ENCODE measurements around the gene ZNF669.
"Not testable (repeated sequence)": the region's sequence is repeated elsewhere in the genome, so short reads cannot be mapped to it uniquely, and the experiment has no call there.

ZNF669 gene

DNA sequence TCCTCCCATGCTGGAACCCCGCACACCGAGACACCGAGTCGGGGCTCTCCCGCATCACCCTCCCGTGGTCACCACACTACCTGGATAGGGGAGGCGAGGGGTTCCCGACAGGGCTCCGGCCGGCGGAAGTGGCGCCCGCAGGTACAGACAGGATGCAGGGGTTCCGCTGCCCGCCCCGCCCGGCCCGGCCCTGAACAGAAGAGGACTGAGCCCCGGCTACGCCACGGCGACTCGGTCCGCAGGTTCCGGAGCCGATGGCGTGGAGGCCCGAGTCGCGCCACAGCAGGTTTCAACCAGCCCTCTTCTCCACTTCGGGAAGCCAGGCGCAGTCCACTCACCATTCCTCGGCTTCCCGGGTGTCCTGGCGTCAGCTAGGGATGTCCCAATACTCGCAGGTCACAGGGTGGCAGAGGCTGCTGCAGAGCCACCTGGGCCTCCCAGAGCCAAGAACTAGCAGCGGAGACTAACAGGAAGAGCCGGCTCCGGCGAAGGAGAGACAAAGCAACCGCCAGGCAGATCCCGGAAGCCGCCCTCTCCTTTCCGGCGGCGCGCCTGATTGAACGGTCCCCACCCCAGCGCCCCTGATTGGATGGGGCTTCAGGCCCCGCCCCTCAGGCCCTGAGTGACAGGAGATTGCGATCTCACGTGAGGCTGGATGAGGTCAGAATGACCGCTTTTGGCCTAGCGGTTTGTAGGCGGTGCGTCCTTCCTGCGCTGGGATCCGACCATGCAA, at the start of gene ZNF669:
ZNF669 (minus strand) TSS at position 498 of the 733 bp plus-strand sequence; CDS start at position 341, 157 bp downstream.
- H3K4me3 Mint-ChIP-seq, result peak within 1 kb of the TSS; percentile 87
- ATAC-seq, result peak; percentile 100
- H3K36me3 Mint-ChIP-seq (ENCODE audit: low read depth), result peaks cover 44% of the 10 kb centered on the region

DNA sequence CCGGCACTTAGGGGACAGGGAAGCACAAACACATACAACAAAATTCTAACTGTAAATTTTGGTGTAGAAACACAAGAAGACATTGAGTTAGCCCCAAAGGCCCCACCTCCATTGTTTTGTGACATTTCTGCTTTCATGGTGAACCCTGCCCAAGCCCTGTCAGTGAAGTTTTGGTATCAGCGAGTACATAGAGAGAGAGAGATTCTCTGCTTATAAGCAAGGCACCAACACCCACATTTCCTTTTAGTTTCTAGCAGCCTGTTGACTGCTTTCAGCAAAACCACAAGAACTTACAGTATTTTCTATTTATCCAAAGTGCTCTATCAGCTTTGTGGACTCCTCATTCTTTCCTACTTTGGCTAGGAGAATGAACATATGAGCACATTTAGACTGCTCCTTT, 43.6 kb upstream of the ZNF669 start:
- H3K27me3 Mint-ChIP-seq, result no peaks in the 10 kb centered on the region
- H3K4me1 Mint-ChIP-seq, result peaks cover 6% of the 10 kb centered on the region
- DNase-seq (no peak), ATAC-seq (no peak)
- no peak overlapping the region for H3K4me3 Mint-ChIP-seq
- H3K27ac Mint-ChIP-seq, result no peak overlapping the region
- peaks cover 78% of the 10 kb centered on the region for H3K36me3 Mint-ChIP-seq (ENCODE audit: low read depth)
- H3K9me3 Mint-ChIP-seq, result peaks cover 65% of the 10 kb centered on the region

More for the DNA sequence above, at the start of gene ZNF669:
- Mint-ChIP-seq H3K4me1 (peaks cover 15% of the 10 kb centered on the region), H3K27ac (peak within 1 kb of the TSS; percentile 79), H3K9me3 (peaks cover 33% of the 10 kb centered on the region), H3K27me3 (peaks cover 22% of the 10 kb centered on the region)
- peak; percentile 92 for DNase-seq

- not testable (repeated sequence) for DNase-seq, ATAC-seq, H3K4me1 Mint-ChIP-seq, H3K27me3 Mint-ChIP-seq, H3K4me3 Mint-ChIP-seq, H3K27ac Mint-ChIP-seq
- peaks cover 65% of the 10 kb centered on the region for H3K9me3 Mint-ChIP-seq
- peaks cover 79% of the 10 kb centered on the region for H3K36me3 Mint-ChIP-seq (ENCODE audit: low read depth)
These were observed 43.0 kb upstream of the ZNF669 start for GRCh38 chr1:247147120-247147519.

DNA sequence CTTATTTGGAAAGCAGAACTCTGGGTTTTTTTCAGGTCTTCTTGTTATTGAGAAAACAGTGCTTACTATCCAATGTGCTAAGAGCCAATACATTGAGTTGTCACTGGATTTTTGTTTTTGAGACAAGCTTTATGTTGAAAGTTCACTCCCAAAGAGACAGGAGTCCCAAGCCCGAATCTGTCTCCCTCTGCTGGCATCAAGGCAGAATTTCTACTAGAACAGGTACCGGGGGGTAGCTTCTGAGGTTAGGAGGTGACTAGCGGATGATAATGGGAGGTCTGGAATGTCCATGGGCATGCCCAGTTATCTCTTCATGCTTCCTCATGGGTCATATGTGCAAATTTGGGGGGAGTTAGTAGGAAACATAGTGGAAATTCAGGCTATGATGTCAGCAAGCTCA, 42.5 kb upstream of the ZNF669 start:
- Mint-ChIP-seq H3K27me3 (no peaks in the 10 kb centered on the region), H3K36me3 (ENCODE audit: low read depth) (peaks cover 80% of the 10 kb centered on the region), H3K9me3 (peaks cover 64% of the 10 kb centered on the region), H3K4me1 (peaks cover 6% of the 10 kb centered on the region), H3K4me3 (no peak overlapping the region), H3K27ac (no peak overlapping the region)
- DNase-seq (no peak), ATAC-seq (no peak)

DNA sequence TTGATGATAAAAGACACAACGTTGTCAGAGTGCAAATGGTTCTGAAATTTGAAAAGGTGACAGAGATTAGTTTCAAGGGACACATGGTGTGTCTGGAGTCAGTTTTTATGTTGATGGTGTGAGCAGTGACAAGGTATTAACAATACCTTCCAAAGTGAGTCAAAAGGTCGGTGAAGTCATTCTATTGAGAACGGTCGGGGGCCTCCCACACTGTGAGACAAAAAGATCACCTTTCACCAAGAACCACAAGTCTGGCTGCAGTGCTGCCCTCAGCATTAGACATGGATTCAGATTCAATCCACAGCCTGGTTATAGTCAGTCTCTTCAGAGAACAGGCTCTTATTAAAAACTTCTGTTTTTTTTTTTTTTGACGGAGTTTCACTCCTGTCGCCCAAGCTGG, 41.1 kb upstream of the ZNF669 start:
- Mint-ChIP-seq H3K27me3 (no peaks in the 10 kb centered on the region), H3K4me3 (no peak overlapping the region), H3K36me3 (ENCODE audit: low read depth) (peaks cover 82% of the 10 kb centered on the region), H3K27ac (no peak overlapping the region), H3K4me1 (peaks cover 5% of the 10 kb centered on the region), H3K9me3 (peaks cover 65% of the 10 kb centered on the region)
- no peak for DNase-seq
- ATAC-seq, result peak; percentile 80

- H3K4me1 Mint-ChIP-seq, DNase-seq, H3K27me3 Mint-ChIP-seq, H3K27ac Mint-ChIP-seq, ATAC-seq, H3K4me3 Mint-ChIP-seq: not testable (repeated sequence)
- peaks cover 69% of the 10 kb centered on the region for H3K36me3 Mint-ChIP-seq (ENCODE audit: low read depth)
- H3K9me3 Mint-ChIP-seq, result peaks cover 77% of the 10 kb centered on the region
These were observed 35.4 kb upstream of the ZNF669 start for GRCh38 chr1:247139557-247139956.

DNA sequence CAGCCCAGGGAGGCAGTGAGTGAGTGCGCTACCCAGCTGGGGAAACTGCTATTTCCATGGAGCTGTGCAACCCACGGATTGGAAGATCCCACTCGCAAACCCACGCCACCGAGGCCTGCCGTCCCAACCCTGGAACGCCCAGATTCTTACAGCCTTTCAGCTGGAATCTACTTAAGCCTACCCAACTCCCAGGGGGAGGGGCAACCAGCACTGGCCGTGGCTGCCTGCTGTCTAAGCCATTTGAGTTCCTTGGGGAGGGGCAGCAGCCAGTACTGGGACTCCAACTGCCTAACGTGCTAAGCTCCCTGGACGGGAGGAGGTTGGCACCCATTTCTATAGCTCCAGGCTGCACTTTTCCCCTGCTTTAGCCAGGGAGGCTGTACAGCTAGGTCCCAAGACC, 27.1 kb upstream of the ZNF669 start:
- ATAC-seq (no peak), DNase-seq (no peak)
- H3K4me3 Mint-ChIP-seq, result no peak overlapping the region
- H3K27me3 Mint-ChIP-seq, result no peaks in the 10 kb centered on the region
- peaks cover 37% of the 10 kb centered on the region for H3K9me3 Mint-ChIP-seq
- peaks cover 7% of the 10 kb centered on the region for H3K4me1 Mint-ChIP-seq
- H3K36me3 Mint-ChIP-seq (ENCODE audit: low read depth), result peaks cover 66% of the 10 kb centered on the region
- H3K27ac Mint-ChIP-seq, result no peak overlapping the region

GRCh38 chr1:247127519-247128282, 23.5 kb upstream of the ZNF669 start:
- H3K27ac Mint-ChIP-seq, result peak overlapping the region; percentile 72
- H3K36me3 Mint-ChIP-seq (ENCODE audit: low read depth), result peaks cover 38% of the 10 kb centered on the region
- not testable (repeated sequence) for H3K4me1 Mint-ChIP-seq, ATAC-seq, DNase-seq, H3K27me3 Mint-ChIP-seq
- peak overlapping the region; percentile 89 for H3K4me3 Mint-ChIP-seq
- H3K9me3 Mint-ChIP-seq, result peaks cover 12% of the 10 kb centered on the region

- H3K4me3 Mint-ChIP-seq, H3K27ac Mint-ChIP-seq, H3K27me3 Mint-ChIP-seq, DNase-seq, H3K4me1 Mint-ChIP-seq: not testable (repeated sequence)
- H3K36me3 Mint-ChIP-seq (ENCODE audit: low read depth), result peaks cover 27% of the 10 kb centered on the region
- peak; percentile 60 for ATAC-seq
- peaks cover 17% of the 10 kb centered on the region for H3K9me3 Mint-ChIP-seq
These were observed 22.4 kb upstream of the ZNF669 start for GRCh38 chr1:247126601-247127000.

GRCh38 chr1:247126166-247126565, 22.0 kb upstream of the ZNF669 start:
- H3K27me3 Mint-ChIP-seq, DNase-seq, H3K4me1 Mint-ChIP-seq, H3K27ac Mint-ChIP-seq, H3K4me3 Mint-ChIP-seq: not testable (repeated sequence)
- peak; percentile 100 for ATAC-seq
- peaks cover 26% of the 10 kb centered on the region for H3K36me3 Mint-ChIP-seq (ENCODE audit: low read depth)
- H3K9me3 Mint-ChIP-seq, result peaks cover 17% of the 10 kb centered on the region

DNA sequence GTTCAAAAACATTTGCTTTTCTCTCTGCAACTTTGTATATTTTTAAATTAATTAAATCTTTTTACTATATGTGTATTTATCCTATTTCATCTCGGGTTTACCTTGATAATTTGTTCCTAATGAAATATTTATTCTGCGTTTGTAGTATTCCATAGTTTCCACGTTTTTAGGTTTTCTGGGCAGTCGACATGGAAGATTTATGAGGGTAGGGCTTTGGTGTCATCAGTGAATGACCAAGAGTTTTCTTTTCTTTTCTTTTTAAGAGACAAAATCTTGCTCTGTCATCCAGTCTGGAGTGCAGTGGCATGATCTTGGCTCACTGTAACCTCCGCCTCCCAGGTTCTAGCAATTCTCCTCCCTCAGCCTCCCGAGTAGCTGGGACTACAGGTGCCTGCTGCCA, 17.2 kb upstream of the ZNF669 start:
- H3K27me3 Mint-ChIP-seq, result no peaks in the 10 kb centered on the region
- no peaks in the 10 kb centered on the region for H3K4me1 Mint-ChIP-seq

GRCh38 chr1:247120408-247120668, 16.2 kb upstream of the ZNF669 start:
- ATAC-seq; H3K4me3 Mint-ChIP-seq; H3K36me3 Mint-ChIP-seq (ENCODE audit: low read depth); DNase-seq; H3K4me1 Mint-ChIP-seq; H3K27ac Mint-ChIP-seq; H3K27me3 Mint-ChIP-seq: not testable (repeated sequence)
- H3K9me3 Mint-ChIP-seq, result peaks cover 13% of the 10 kb centered on the region

More for the DNA sequence above, 17.2 kb upstream of the ZNF669 start:
- Mint-ChIP-seq H3K9me3 (peaks cover 13% of the 10 kb centered on the region), H3K4me3 (no peak overlapping the region), H3K27ac (no peak overlapping the region), H3K36me3 (ENCODE audit: low read depth) (peaks cover 4% of the 10 kb centered on the region)
- DNase-seq (no peak), ATAC-seq (no peak)

DNA sequence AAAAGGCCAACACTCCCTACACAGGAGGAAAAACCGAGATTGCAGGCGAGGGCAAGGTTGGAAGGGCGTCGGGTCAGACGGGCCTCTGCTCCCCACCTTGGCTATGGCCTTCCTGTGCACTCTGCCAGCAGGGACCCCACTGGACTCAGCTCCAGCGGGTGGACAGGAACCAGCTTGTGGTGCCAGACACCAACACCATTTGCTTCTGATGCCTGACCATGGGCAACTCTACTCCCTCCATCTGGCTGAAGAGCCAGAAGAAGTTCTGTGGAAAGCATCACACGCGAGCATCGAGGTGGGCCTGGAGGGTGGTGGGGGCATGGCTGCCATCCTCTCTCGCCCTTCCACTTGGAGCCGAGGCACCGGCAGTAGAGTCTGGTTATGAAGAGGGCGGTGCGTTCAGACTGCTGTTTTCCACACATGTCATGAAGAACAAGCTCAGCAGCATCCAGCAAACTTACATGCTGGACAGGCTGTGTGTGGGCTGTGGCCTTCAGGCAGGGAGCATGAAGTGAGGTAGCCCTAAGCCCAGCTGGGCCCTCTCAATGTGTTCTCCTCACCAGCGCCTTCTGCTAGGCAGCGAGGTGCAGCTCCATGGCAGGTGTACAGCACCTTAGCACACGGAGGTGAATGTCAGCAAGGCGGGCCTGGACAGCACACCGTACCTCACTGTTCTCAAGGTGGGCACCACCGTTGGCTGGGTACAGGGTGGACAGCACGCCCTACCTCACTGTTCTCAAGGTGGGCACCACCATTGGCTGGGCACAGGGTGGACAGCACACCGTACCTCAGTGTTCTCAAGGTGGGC, 15.6 kb upstream of the ZNF669 start:
- no peaks in the 10 kb centered on the region for H3K36me3 Mint-ChIP-seq (ENCODE audit: low read depth)
- DNase-seq, result no peak
- H3K4me1 Mint-ChIP-seq, result no peaks in the 10 kb centered on the region
- peak; percentile 20 for ATAC-seq
- no peak overlapping the region for H3K27ac Mint-ChIP-seq
- no peak overlapping the region for H3K4me3 Mint-ChIP-seq
- no peaks in the 10 kb centered on the region for H3K27me3 Mint-ChIP-seq
- H3K9me3 Mint-ChIP-seq, result peaks cover 10% of the 10 kb centered on the region

- Mint-ChIP-seq H3K36me3 (ENCODE audit: low read depth) (no peaks in the 10 kb centered on the region), H3K27ac (no peak overlapping the region), H3K9me3 (peaks cover 6% of the 10 kb centered on the region), H3K4me3 (no peak overlapping the region), H3K27me3 (no peaks in the 10 kb centered on the region), H3K4me1 (no peaks in the 10 kb centered on the region)
- ATAC-seq (peak; percentile 44), DNase-seq (peak; percentile 54)
These were observed 14.8 kb upstream of the ZNF669 start for GRCh38 chr1:247118946-247119446.
